K562 (cell line): ENCODE data around the gene LRFN4. TPM values are rescaled to one million over a fixed set of nuclear protein-coding genes. Genes with fewer than 3 reads are reported as not detected.
A peak's percentile ranks its signal among the peaks of the same experiment; 100 is the strongest.

Source experiments
- ATF7 ChIP-seq: fragments of 450-650 bp; IDR thresholded peaks from 2 replicates; pipeline ENCODE4 v1.7.1; 2014; ENCODE audit warnings: mild to moderate bottlenecking, moderate library complexity
- CEBPG ChIP-seq, 3 experiments: fragments of 200-800 bp in 1 of 3; sonication (Bioruptor generic) in 1 of 3; sonication (generic) in 1 of 3; formaldehyde crosslinking in 1 of 3; IDR thresholded peaks in 2 of 3; conservative IDR thresholded peaks in 1 of 3; 2 replicates each; pipeline versions ENCODE4 v1.6.1 to v1.8.0; 2016 to 2022; ENCODE audit warnings: missing compliant biosample characterization in 2 of 3, missing genetic modification characterization in 2 of 3, mild to moderate bottlenecking in 1 of 3, missing genetic modification reagents in 1 of 3
- DDX20 ChIP-seq: fragments of 450-650 bp; IDR thresholded peaks from 2 replicates; pipeline ENCODE4 v1.6.1; 2016; ENCODE audit warnings: missing genetic modification characterization, low read depth, mild to moderate bottlenecking, missing compliant biosample characterization, moderate library complexity
- ELK3 ChIP-seq: fragments of 450-650 bp; formaldehyde crosslinking; IDR thresholded peaks from 2 replicates; pipeline ENCODE4 v1.4.0; 2020; ENCODE audit warnings: mild to moderate bottlenecking
- FUS ChIP-seq: fragments of 200-400 bp; formaldehyde crosslinking; optimal IDR thresholded peaks from 2 replicates; pipeline ENCODE3; 2017; ENCODE audit warnings: low read depth, low read length
- GABPB2 ChIP-seq: fragments of 250-450 bp; sonication (Bioruptor Pico); conservative IDR thresholded peaks from 2 replicates; pipeline ENCODE4 v1.5.1; 2021; ENCODE audit warnings: mild to moderate bottlenecking
- GTF2B ChIP-seq: IDR thresholded peaks from 2 replicates; pipeline ENCODE4 v1.6.1; 2011; ENCODE audit not compliant: insufficient read length; ENCODE audit errors: extremely low read depth
- HNRNPL ChIP-seq: fragments of 200-400 bp; formaldehyde crosslinking; IDR thresholded peaks from 2 replicates; pipeline ENCODE4 v1.6.1; 2017; ENCODE audit warnings: low read depth, mild to moderate bottlenecking, low read length
- IRF9 ChIP-seq: fragments of 450-650 bp; IDR thresholded peaks from 2 replicates; pipeline ENCODE4 v1.6.1; 2016; ENCODE audit warnings: missing biosample characterization, missing genetic modification characterization
- KAT2B ChIP-seq: IDR thresholded peaks from one replicate; pipeline ENCODE4 v1.6.1; 2012; ENCODE audit warnings: low read depth, mild to moderate bottlenecking, control low read depth, inconsistent platforms, low read length, moderate library complexity
- KLF13 ChIP-seq: fragments of 450-650 bp; IDR thresholded peaks from 2 replicates; pipeline ENCODE4 v1.6.1; 2016; ENCODE audit warnings: missing genetic modification characterization, low read depth, mild to moderate bottlenecking, missing compliant biosample characterization, moderate library complexity, borderline replicate concordance
- MTA3 ChIP-seq: fragments of 450-650 bp; formaldehyde crosslinking; IDR thresholded peaks from 2 replicates; pipeline ENCODE4 v1.6.1; 2017; ENCODE audit warnings: mild to moderate bottlenecking, borderline replicate concordance
- NONO ChIP-seq, 2 experiments: fragments of 200-400 bp in 1 of 2; fragments of 450-650 bp in 1 of 2; formaldehyde crosslinking in 1 of 2; IDR thresholded peaks; 2 replicates each; pipeline ENCODE4 v1.6.1; 2017; ENCODE audit warnings: low read depth in 2 of 2, mild to moderate bottlenecking in 2 of 2, moderate library complexity in 2 of 2, low read length in 1 of 2
- POU5F1 ChIP-seq: fragments of 150-350 bp; IDR thresholded peaks from 2 replicates; pipeline ENCODE4 v1.6.1; 2014; ENCODE audit warnings: borderline replicate concordance, low read length, low read depth, mild to moderate bottlenecking; ENCODE audit not compliant: partially characterized antibody
- SIX5 ChIP-seq, 2 experiments: IDR thresholded peaks; 2 replicates each; pipeline ENCODE4 v1.6.1; 2011; ENCODE audit warnings: low read length in 2 of 2, borderline replicate concordance in 1 of 2, low read depth in 1 of 2, mild to moderate bottlenecking in 1 of 2, moderate library complexity in 1 of 2; ENCODE audit not compliant: insufficient read depth in 1 of 2
- ZNF408 ChIP-seq: fragments of 250-450 bp; sonication (Bioruptor Pico); IDR thresholded peaks from 2 replicates; pipeline ENCODE4 v1.4.0; 2020; ENCODE audit warnings: low read depth, mild to moderate bottlenecking, moderate library complexity
- ZNF584 ChIP-seq: fragments of 200-800 bp; sonication (Bioruptor generic); IDR thresholded peaks from 2 replicates; pipeline ENCODE4 v1.6.1; 2016; ENCODE audit warnings: low read depth, mild to moderate bottlenecking, missing genetic modification characterization, missing compliant biosample characterization
- ZNF592 ChIP-seq: fragments of 450-650 bp; IDR thresholded peaks from 2 replicates; pipeline ENCODE4 v1.6.1; 2017; ENCODE audit warnings: antibody characterized with exemption, mild to moderate bottlenecking
- ZNF778 ChIP-seq: fragments of 450-650 bp; formaldehyde crosslinking; IDR thresholded peaks from 2 replicates; pipeline ENCODE4 v1.4.0; 2020; ENCODE audit warnings: mild to moderate bottlenecking, moderate library complexity
- polyA plus RNA-seq, 8 experiments: library from polyadenylated mRNA; depleted of rRNA in 4 of 8; stranded (reverse) in 5 of 8; unstranded in 3 of 8; fragments of >200 nt; fragmentation: Nextera tagmentation in 2 of 8; fragmentation: Illumina TruSeq in 1 of 8; extraction: Ambion mirVana in 2 of 8; extraction: Trizol in 1 of 8; gene quantifications; 2 replicates each; pipeline versions ENCODE4 v1.2.1 to v1.2.3, GENCODE V29; 2011 to 2014; ENCODE audit warnings: inconsistent platforms in 1 of 8, missing spikeins in 1 of 8
- total RNA-seq, 7 experiments: library from RNA; depleted of rRNA in 6 of 7; stranded (reverse); fragments of >200 nt in 6 of 7; fragmentation: Illumina TruSeq in 2 of 7; extraction: Trizol in 2 of 7; gene quantifications; 2 replicates each; pipeline versions ENCODE4 v1.2.1 to v1.2.3, GENCODE V29; 2011 to 2021; ENCODE audit warnings: low replicate concordance in 1 of 7

The LRFN4 gene
- total and polyA plus RNA-seq, 9 of the 15 experiments (the other 6 are each of a cell fraction or from before 2014, with no cell fraction given) = 0.10 to 60.1 (median 6.7) TPM

- no peak for TF ChIP-seq ELK3 (CRISPR knock-in tag)
- no peak for TF ChIP-seq KLF13 (tag)
- no peak for TF ChIP-seq FUS
- no peak for TF ChIP-seq KAT2B
- no peak for TF ChIP-seq CEBPG (CRISPR knock-in tag; IDR thresholded peaks at IDR 0.05)
- no peak for TF ChIP-seq CEBPG (tag; conservative IDR thresholded peaks at IDR 0.05 in 1 of 2, IDR thresholded peaks at IDR 0.05 in 1 of 2)
- no peak for TF ChIP-seq ZNF584 (CRISPR knock-in tag)
- no peak; the same call in 1 of the 2 replicates for TF ChIP-seq MTA3
- peak; percentile 33; the same call in 1 of the 2 replicates for TF ChIP-seq ATF7
- TF ChIP-seq POU5F1 = no peak
- no peak for TF ChIP-seq SIX5 (IDR thresholded peaks at IDR 0.05; ENCODE audit: borderline replicate concordance in 1 of 2, insufficient read depth in 1 of 2, low read depth in 1 of 2, low read length in 2 of 2)
- no peak for TF ChIP-seq GTF2B
- TF ChIP-seq NONO (IDR thresholded peaks at IDR 0.05; ENCODE audit: low read depth in 2 of 2, low read length in 1 of 2) = no peak
- TF ChIP-seq DDX20 (tag) = no peak
- TF ChIP-seq ZNF408 = no peak
- TF ChIP-seq HNRNPL = no peak
- TF ChIP-seq ZNF778 (CRISPR knock-in tag) = no peak
- TF ChIP-seq IRF9 (tag) = no peak
- TF ChIP-seq ZNF592 = no peak
- no peak for TF ChIP-seq GABPB2 (CRISPR knock-in tag)
These were observed 12.1 kb downstream of the LRFN4 start (continued) for GRCh38 chr11:66868726-66869566.
